H9 (cell line): ENCODE data around the gene RAP1B. TPM values are rescaled to one million over a fixed set of nuclear protein-coding genes. Genes with fewer than 3 reads are reported as not detected.
A peak's percentile ranks its signal among the peaks of the same experiment; 100 is the strongest.

ENCODE experiments used
- DNase-seq: peaks from one replicate; pipeline ENCODE4 v3.0.0-alpha.2; 2017
- H2AFZ ChIP-seq: one replicate; pipeline ENCODE4 v1.6.1; 2013; ENCODE audit warnings: mild to moderate bottlenecking, low read length, control low read depth, moderate library complexity
- H2AK5ac ChIP-seq: 2 replicates; pipeline ENCODE4 v1.6.1; 2013; ENCODE audit warnings: low read length, control low read depth, mixed read lengths; ENCODE audit not compliant: insufficient read length
- H2BK120ac ChIP-seq: one replicate; pipeline ENCODE4 v1.6.1; 2013; ENCODE audit warnings: low read depth, mild to moderate bottlenecking, low read length, control low read depth, inconsistent platforms; ENCODE audit not compliant: poor library complexity, severe bottlenecking
- H2BK12ac ChIP-seq: 2 replicates; pipeline ENCODE4 v1.6.1; 2013; ENCODE audit warnings: low read length, control low read depth, mixed read lengths, low read depth; ENCODE audit not compliant: insufficient read length
- H2BK15ac ChIP-seq: 2 replicates; pipeline ENCODE4 v1.6.1; 2013; ENCODE audit warnings: low read depth, low read length, control low read depth
- H2BK20ac ChIP-seq: one replicate; pipeline ENCODE4 v1.6.1; 2013; ENCODE audit warnings: low read depth, mild to moderate bottlenecking, low read length, control low read depth, inconsistent platforms; ENCODE audit not compliant: poor library complexity, severe bottlenecking
- H2BK5ac ChIP-seq: 2 replicates; pipeline ENCODE4 v1.6.1; 2013; ENCODE audit warnings: low read length, control low read depth, mixed read lengths; ENCODE audit not compliant: insufficient read length
- H3K14ac ChIP-seq: 2 replicates; pipeline ENCODE4 v1.6.1; 2013; ENCODE audit warnings: low read length, control low read depth; ENCODE audit not compliant: insufficient read depth
- H3K18ac ChIP-seq: 2 replicates; pipeline ENCODE4 v1.6.1; 2013; ENCODE audit warnings: low read depth, mild to moderate bottlenecking, mixed read lengths, low read length, control low read depth; ENCODE audit not compliant: insufficient read length
- H3K23ac ChIP-seq: 2 replicates; pipeline ENCODE4 v1.6.1; 2013; ENCODE audit warnings: low read length, control low read depth, mixed read lengths, low read depth; ENCODE audit not compliant: insufficient read length
- H3K23me2 ChIP-seq: 2 replicates; pipeline ENCODE4 v1.6.1; 2013; ENCODE audit warnings: low read depth, mild to moderate bottlenecking, mixed read lengths, low read length, control low read depth; ENCODE audit not compliant: insufficient read length, poor library complexity, severe bottlenecking
- H3K27ac ChIP-seq: 2 replicates; pipeline ENCODE4 v1.5.1; 2013; ENCODE audit warnings: low read length, control low read depth, mixed read lengths, low read depth; ENCODE audit not compliant: insufficient read length
- H3K27me3 ChIP-seq: 2 replicates; pipeline ENCODE4 v1.6.1; 2013; ENCODE audit warnings: low read length, control low read depth, inconsistent platforms; ENCODE audit not compliant: insufficient read depth
- H3K4ac ChIP-seq: 2 replicates; pipeline ENCODE4 v1.6.1; 2013; ENCODE audit warnings: low read depth, mild to moderate bottlenecking, control low read depth, inconsistent platforms, low read length, moderate library complexity
- H3K4me1 ChIP-seq: 2 replicates; pipeline ENCODE4 v1.6.1; 2013; ENCODE audit warnings: low read length, control low read depth, inconsistent platforms; ENCODE audit not compliant: insufficient read depth
- H3K4me2 ChIP-seq: 2 replicates; pipeline ENCODE4 v1.6.1; 2013; ENCODE audit warnings: low read length, control low read depth, mixed read lengths; ENCODE audit not compliant: insufficient read length, insufficient read depth
- H3K56ac ChIP-seq: 2 replicates; pipeline ENCODE4 v1.6.1; 2013; ENCODE audit warnings: low read depth, mild to moderate bottlenecking, mixed read lengths, low read length, control low read depth; ENCODE audit not compliant: insufficient read length
- H3K79me1 ChIP-seq: 2 replicates; pipeline ENCODE4 v1.6.1; 2013; ENCODE audit warnings: low read depth, mild to moderate bottlenecking, moderate library complexity, low read length, control low read depth, inconsistent platforms; ENCODE audit not compliant: insufficient read depth, poor library complexity, severe bottlenecking
- H3K79me2 ChIP-seq: 2 replicates; pipeline ENCODE4 v1.6.1; 2013; ENCODE audit warnings: low read length, control low read depth, inconsistent platforms; ENCODE audit not compliant: insufficient read depth
- H3K9ac ChIP-seq: 2 replicates; pipeline ENCODE4 v1.6.1; 2013; ENCODE audit warnings: low read length, control low read depth, mixed read lengths; ENCODE audit not compliant: insufficient read length; ENCODE audit errors: extremely low read depth
- H3K9me3 ChIP-seq: one replicate; pipeline ENCODE4 v1.6.1; 2013; ENCODE audit warnings: low read depth, low read length, inconsistent platforms; ENCODE audit not compliant: control insufficient read depth
- H3T11ph ChIP-seq: one replicate; pipeline ENCODE4 v1.6.1; 2013; ENCODE audit warnings: mild to moderate bottlenecking, low read length, control low read depth, inconsistent platforms
- H4K20me1 ChIP-seq: one replicate; pipeline ENCODE4 v1.6.1; 2013; ENCODE audit not compliant: control insufficient read depth, insufficient read length, insufficient read depth
- H4K5ac ChIP-seq: 2 replicates; pipeline ENCODE4 v1.6.1; 2013; ENCODE audit warnings: low read depth, mild to moderate bottlenecking, mixed read lengths, low read length, control low read depth; ENCODE audit not compliant: insufficient read length
- H4K8ac ChIP-seq: replicated peaks from 2 replicates; pipeline ENCODE4 v1.6.1; 2013; ENCODE audit warnings: low read length, control low read depth, mixed read lengths, low read depth; ENCODE audit not compliant: insufficient read length
- H4K91ac ChIP-seq: 2 replicates; pipeline ENCODE4 v1.6.1; 2013; ENCODE audit warnings: low read depth, mild to moderate bottlenecking, moderate library complexity, mixed read lengths, low read length, control low read depth; ENCODE audit not compliant: insufficient read length
- H3K27ac Mint-ChIP-seq, 3 experiments: 2 replicates in 2 of 3; 3 replicates in 1 of 3; pipeline ENCODE4 v1.8.0; 2020 to 2021; ENCODE audit warnings: mixed read lengths in 3 of 3, mild to moderate bottlenecking in 1 of 3, moderate library complexity in 1 of 3
- H3K27me3 Mint-ChIP-seq: 2 replicates; pipeline ENCODE4 v1.8.0; 2021; ENCODE audit warnings: low read depth, mild to moderate bottlenecking, moderate library complexity, mixed read lengths
- H3K36me3 Mint-ChIP-seq, 3 experiments: 2 replicates in 2 of 3; 3 replicates in 1 of 3; pipeline ENCODE4 v1.8.0; 2020 to 2021; ENCODE audit warnings: low read depth in 3 of 3, mixed read lengths in 3 of 3; ENCODE audit not compliant: insufficient read depth in 1 of 3
- H3K4me1 Mint-ChIP-seq, 2 experiments: 2 replicates each; pipeline ENCODE4 v1.8.0; 2020; ENCODE audit warnings: mixed read lengths in 2 of 2
- H3K4me3 Mint-ChIP-seq, 2 experiments: 2 replicates in 1 of 2; 3 replicates in 1 of 2; pipeline ENCODE4 v1.8.0; 2020 to 2021; ENCODE audit warnings: mild to moderate bottlenecking in 2 of 2, mixed read lengths in 2 of 2, moderate library complexity in 1 of 2
- H3K9me3 Mint-ChIP-seq, 2 experiments: 2 replicates in 1 of 2; 3 replicates in 1 of 2; pipeline ENCODE4 v1.8.0; 2020; ENCODE audit warnings: mild to moderate bottlenecking in 2 of 2, mixed read lengths in 2 of 2, moderate library complexity in 1 of 2
- CTCF ChIP-seq: fragments of 200-600 bp; sonication (generic); conservative IDR thresholded peaks from 3 replicates; pipeline ENCODE4 v1.8.0; 2021; ENCODE audit warnings: antibody characterized with exemption, mild to moderate bottlenecking
- WGBS: extraction: QIAGEN DNeasy Blood & Tissue Kit; methylation state at CpG from one replicate; pipeline ENCODE4 v1.1.7; 2013; ENCODE audit warnings: missing lambda C conversion rate, low lambda C conversion rate, mixed read lengths; ENCODE audit not compliant: insufficient read length; ENCODE audit errors: extremely low coverage; 5-methylcytosine and 5-hydroxymethylcytosine counted together
- total RNA-seq: library from RNA; stranded (reverse); gene quantifications from 2 replicates; pipeline ENCODE4 v1.2.1, GENCODE V29; 2021

RAP1B gene
- total RNA-seq, 1 experiment from 2014 or later = 97.7 TPM

- Histone ChIP-seq H3K18ac (no peak overlapping the region), H3K27ac (no peak overlapping the region), H2BK120ac (no peak overlapping the region), H3K23me2 (no peaks in the 10 kb centered on the region), H4K5ac (no peak overlapping the region), H2AFZ (no peak overlapping the region), H2AK5ac (no peak overlapping the region), H3K79me1 (peaks cover 7% of the 10 kb centered on the region), H2BK15ac (no peak overlapping the region), H3K9ac (no peak overlapping the region), H2BK12ac (no peak overlapping the region), H3K4me1 (no peaks in the 10 kb centered on the region), H2BK5ac (no peak overlapping the region), H3K23ac (no peak overlapping the region), H3K9me3 (no peaks in the 10 kb centered on the region), H3K56ac (no peak overlapping the region), H4K20me1 (no peaks in the 10 kb centered on the region), H3K27me3 (no peaks in the 10 kb centered on the region), H4K8ac (no peak overlapping the region), H4K91ac (no peak overlapping the region), H3K79me2 (peaks cover 29% of the 10 kb centered on the region; the same call in 1 of the 2 replicates), H3K4ac (no peak overlapping the region), H3T11ph (no peak overlapping the region), H3K4me2 (no peak overlapping the region), H3K14ac (0 out of 2 replicates have a peak overlapping the region, but pooled peaks have one; percentile 75), H2BK20ac (no peak overlapping the region)
- TF ChIP-seq CTCF = no peak
- no peak for DNase-seq
- H3K4me1 Mint-ChIP-seq = peaks cover 32 to 43% of the 10 kb centered on the region in 2 experiments
- H3K36me3 Mint-ChIP-seq = peaks cover 6 to 16% (median 11%) of the 10 kb centered on the region in 3 experiments; a peak in 6 of 7 replicates
- no peaks in the 10 kb centered on the region for H3K27me3 Mint-ChIP-seq
- H3K27ac Mint-ChIP-seq = peak overlapping the region in 2 of 3 experiments; percentile 52 to 79; a peak in 6 of 7 replicates
- H3K9me3 Mint-ChIP-seq = no peaks in the 10 kb centered on the region
- H3K4me3 Mint-ChIP-seq = no peak overlapping the region
- WGBS = no CpG with 5 or more reads among the region's 10 CpGs
Observed at GRCh38 chr12:68620519-68621471, 10.1 kb downstream of the RAP1B start.
